SHP77 treated with DMSO at 0.1 percent for 48 hours (cell line): ENCODE results near the gene GBX1.

Source experiments
- DNase-seq: peaks from one replicate; lab custom pipeline; 2025; lab: John Stamatoyannopoulos, UW

GBX1 gene

GRCh38 chr7:151139071-151139790 lies 28.3 kb downstream of the GBX1 start:
- DNase-seq: no peak

GRCh38 chr7:151138153-151138851 lies 29.2 kb downstream of the GBX1 start:
- DNase-seq: no peak

GRCh38 chr7:151137791-151138152 lies 29.7 kb downstream of the GBX1 start:
- DNase-seq: no peak

DNA sequence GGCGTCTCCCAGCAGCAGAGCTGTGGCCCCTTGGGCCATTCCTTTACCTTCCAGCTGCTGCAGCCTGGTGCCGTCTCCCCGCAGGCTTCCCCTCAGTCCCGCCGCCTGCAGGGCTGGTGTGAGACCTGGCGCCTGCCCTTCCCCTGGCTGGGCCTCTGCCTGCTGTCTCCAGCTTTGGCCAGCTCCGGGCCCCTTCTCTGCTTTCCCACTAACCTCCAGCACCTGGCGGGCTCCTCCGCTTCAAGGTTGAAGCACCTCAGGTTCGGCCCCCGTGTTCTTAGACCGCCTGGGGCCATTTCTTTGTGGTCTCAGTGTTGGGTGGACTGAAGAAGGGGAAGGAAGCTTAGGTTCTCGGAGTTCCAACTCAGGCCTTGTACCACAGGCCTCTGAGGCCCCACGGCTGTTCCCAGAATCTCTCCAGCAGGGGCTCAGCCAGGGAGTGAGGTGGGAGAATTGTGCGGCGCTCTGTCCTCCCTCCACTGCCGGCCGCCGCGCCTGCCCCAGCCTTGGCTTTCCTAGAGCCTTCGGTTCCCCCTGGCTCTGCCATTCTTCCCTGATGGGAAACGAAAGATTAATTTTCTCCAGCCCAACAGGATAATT lies 30.3 kb downstream of the GBX1 start:
- no peak for DNase-seq

DNA sequence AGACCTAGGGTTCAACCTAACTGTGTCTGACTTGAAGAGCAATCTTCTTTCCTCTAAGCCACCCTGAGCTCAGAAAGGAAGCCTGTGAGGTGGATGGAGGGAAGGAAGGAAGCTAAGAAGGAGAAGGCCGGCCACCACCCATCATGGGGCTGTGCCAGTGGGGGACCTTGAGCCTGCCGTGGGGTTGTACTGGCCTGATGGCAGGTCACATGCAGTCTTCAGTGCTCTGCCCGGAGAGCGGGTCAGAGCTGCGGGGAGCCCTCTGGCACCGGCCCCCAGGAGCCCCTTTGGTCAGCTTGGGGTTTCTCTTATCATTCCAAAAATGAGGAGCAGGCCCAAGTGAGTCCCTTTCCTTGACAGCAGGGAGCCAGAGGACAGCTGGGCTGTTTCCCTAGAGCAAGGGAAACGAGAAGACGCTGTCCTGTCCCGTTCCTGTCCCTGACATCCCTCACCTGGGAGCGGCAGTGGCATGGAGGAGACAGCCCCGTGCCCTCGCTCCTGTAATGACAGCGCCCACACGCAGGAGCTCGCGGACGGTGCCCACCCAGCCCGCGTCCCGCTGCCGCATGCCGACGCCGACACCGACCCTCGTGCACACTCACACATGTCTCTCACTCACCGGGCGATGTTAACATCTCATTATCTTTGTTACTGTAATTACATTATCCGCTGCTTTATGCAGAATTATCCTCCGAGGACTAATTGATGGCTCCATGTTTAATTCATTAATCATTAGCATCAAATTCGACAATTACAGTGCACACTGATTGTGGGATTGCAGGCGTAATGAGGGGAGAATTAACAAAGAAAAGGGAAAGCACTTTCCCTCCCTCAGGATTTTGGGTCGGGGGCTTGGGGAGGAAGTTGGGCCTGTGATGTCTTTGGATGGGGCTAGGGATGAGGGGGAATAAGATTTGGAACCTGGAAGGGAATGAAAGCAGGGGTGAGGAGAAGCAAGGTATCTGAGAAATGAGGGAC lies 31.3 kb downstream of the GBX1 start:
- no peak for DNase-seq

GRCh38 chr7:151135525-151135845 lies 32.0 kb downstream of the GBX1 start:
- no peak for DNase-seq

- no peak for DNase-seq
Observed at GRCh38 chr7:151134743-151135524, 32.6 kb downstream of the GBX1 start.

DNA sequence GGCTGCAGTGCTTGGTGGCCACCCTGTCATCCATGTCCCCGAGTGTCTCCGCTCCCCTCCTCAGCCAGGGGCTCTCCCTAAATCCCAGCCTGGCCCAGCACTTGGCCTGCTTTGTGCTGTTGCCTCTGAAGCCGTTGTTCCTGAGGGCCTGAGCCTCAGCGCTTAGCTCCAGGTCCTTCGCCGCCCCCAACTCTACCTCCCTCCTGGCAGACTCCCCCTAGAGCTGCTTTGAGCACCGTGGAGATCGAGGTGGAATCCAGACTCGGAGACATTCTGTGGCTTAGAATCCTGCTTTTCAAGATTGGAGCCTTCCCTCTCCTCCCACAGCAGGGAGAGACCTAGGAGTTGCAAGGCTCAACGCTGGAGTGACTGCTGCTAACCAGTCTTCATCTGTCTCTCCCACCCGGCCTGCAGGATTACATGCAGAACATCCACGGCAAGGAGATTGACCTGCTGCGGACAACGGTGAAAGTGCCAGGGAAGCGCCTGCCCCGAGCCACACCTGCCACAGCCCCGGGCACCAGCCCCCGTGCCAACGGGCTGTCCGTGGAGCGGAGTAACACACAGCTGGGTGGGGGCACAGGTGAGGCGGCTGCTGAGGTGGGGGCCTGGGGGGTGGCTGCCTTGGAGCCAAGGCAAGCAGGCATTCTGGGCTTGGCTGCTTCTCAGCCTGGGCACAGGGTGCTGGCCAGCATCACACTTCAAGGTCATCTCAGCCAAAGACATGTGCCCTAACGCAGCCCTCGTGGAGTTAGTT lies 33.3 kb downstream of the GBX1 start:
- no peak for DNase-seq

- no peak for DNase-seq
Observed at GRCh38 chr7:151133266-151133985, 34.1 kb downstream of the GBX1 start.

- DNase-seq: no peak
Observed at GRCh38 chr7:151132461-151133205, 34.9 kb downstream of the GBX1 start.

DNA sequence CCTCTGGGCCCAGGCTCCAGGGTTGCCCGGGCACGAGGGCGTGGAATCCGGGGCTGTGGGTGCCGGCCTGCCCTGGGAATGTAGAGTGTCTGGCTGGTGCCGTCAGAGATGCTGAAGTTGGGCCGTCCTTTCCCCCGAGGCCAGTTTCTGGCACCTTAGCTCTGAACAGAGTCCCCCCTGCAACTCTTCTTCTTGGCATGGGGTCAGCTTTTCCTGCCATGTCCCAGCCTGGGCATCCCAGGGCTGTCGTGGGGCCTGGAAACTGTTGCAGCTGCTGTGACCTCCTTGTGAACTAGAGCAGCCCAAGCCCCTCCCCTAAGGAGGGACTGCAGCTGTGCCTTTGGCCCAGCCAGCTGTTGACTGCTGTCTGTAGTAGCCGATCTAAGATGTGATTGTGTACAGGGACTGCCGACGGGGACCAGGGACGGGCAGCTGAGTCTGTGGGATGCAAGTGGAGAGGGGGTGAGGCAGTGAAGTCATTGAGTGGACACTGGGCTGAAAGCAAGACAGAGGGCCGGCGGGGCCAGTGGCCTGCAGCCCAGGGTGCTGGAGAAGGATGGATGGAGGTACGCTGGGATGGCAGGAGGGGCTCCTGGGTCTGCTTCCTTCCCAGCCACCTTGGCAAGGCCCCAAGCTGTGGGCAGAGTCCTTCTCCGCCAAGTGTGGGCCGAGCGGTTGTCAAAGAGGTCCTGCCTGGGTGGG lies 35.8 kb downstream of the GBX1 start:
- no peak for DNase-seq

DNA sequence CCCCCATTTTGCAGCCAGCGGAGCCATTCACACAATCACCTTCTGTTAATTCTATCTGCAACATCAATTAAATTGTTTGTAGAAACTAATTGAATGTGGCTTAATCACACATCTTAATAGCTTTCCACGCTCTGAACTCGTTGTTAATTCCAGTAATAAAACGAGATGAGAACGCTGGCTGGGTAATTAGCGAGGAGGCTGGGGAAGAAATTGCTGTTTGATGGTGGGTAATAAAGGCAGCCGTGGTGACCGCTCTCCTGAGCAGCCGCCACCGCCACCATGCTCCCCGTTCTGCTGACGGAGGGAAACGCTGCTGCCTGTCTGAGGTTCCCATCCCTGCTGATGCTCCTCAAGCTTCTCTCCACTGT lies 36.3 kb downstream of the GBX1 start:
- no peak for DNase-seq

- DNase-seq: no peak
Observed at GRCh38 chr7:151130741-151131157, 36.7 kb downstream of the GBX1 start.

DNA sequence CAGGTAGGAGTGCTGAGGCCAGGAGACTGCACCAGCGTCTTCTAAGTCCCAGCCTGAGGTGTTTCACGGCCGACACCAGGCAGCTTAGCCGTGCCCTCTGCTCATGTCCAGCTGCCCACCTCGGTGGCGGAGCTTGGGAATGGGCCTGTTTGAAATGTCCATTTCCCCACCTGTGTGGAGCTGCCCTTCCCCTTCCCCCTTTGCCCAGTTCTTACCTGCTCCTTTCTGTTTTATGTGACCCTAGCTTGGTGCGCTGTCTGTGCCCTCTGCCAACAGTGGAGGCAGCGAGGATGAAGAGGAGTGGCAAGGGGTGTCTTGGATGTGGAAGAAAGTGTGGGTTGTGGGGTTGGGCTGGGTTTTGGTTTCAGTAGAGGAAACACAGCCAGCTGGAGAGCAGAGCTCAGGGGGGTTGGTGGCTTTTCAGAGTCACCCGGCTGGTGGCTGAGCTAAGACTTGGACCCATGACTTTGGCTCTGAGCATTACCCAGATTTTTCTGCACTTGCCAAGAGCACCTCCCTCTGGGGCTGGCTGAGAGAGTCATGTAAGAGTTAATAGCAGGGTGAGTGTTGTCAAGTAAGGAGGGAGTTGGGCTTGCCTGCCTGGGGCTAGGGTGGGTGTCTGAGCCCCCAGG lies 37.4 kb downstream of the GBX1 start:
- DNase-seq: no peak

- DNase-seq: no peak
Observed at GRCh38 chr7:151129117-151129959, 38.2 kb downstream of the GBX1 start.

GRCh38 chr7:151128716-151129115 lies 38.8 kb downstream of the GBX1 start:
- DNase-seq: no peak

GRCh38 chr7:151128144-151128543 lies 39.4 kb downstream of the GBX1 start:
- DNase-seq: no peak
